H1 (cell line): ENCODE data around the gene TRABD2B. TPM values are rescaled to one million over a fixed set of nuclear protein-coding genes. Genes with fewer than 3 reads are reported as not detected.

ENCODE experiments used
- CHD7 ChIP-seq: fragments of 300-600 bp; sonication (generic); IDR thresholded peaks from 2 replicates; pipeline ENCODE4 v1.7.1; 2012; ENCODE audit warnings: low read length, moderate library complexity, mild to moderate bottlenecking, inconsistent platforms; ENCODE audit not compliant: insufficient replicate concordance
- E2F6 ChIP-seq: IDR thresholded peaks from 2 replicates; pipeline ENCODE4 v1.6.1; 2012; ENCODE audit warnings: inconsistent platforms
- EGR1 ChIP-seq: IDR thresholded peaks from 2 replicates; pipeline ENCODE4 v1.6.1; 2011; ENCODE audit warnings: low read depth, low read length, borderline replicate concordance
- EP300 ChIP-seq, 2 experiments: IDR thresholded peaks; 1 replicate in 1 of 2; 2 replicates in 1 of 2; pipeline ENCODE4 v1.6.1; 2011 to 2012; ENCODE audit warnings: low read depth in 2 of 2, low read length in 2 of 2, mild to moderate bottlenecking in 2 of 2, borderline replicate concordance in 1 of 2, inconsistent platforms in 1 of 2, moderate library complexity in 1 of 2
- JUND ChIP-seq: IDR thresholded peaks from 2 replicates; pipeline ENCODE4 v1.6.1; 2011; ENCODE audit warnings: mild to moderate bottlenecking, improper control_type of control experiment, low read length
- KDM5A ChIP-seq: fragments of 200-600 bp; IDR thresholded peaks from 2 replicates; pipeline ENCODE4 v1.7.1; 2012; ENCODE audit warnings: mild to moderate bottlenecking, low read length, inconsistent platforms, mixed read lengths
- MAFK ChIP-seq: IDR thresholded peaks from 2 replicates; pipeline ENCODE4 v1.6.1; 2012; ENCODE audit warnings: low read depth, mild to moderate bottlenecking, improper control_type of control experiment, low read length
- SUZ12 ChIP-seq: fragments of 200-600 bp; sonication (generic); IDR thresholded peaks from 2 replicates; pipeline ENCODE4 v1.6.1; 2012; ENCODE audit warnings: mild to moderate bottlenecking, inconsistent platforms, low read length, moderate library complexity, mixed read lengths
- polyA plus RNA-seq, 7 experiments: library from polyadenylated mRNA; depleted of rRNA in 3 of 7; stranded (reverse) in 5 of 7; unstranded in 2 of 7; fragments of >200 nt in 5 of 7; fragments of 200-250 nt in 2 of 7; gene quantifications; 1 replicate in 5 of 7; 2 replicates in 1 of 7; 4 replicates in 1 of 7; pipeline versions ENCODE4 v1.2.1 to v1.2.3, GENCODE V29; 2011 to 2013; ENCODE audit warnings: missing spikeins in 2 of 7, mixed read lengths in 2 of 7
- total RNA-seq: library from RNA; stranded (reverse); fragmentation: NEBNext Ultra II Directional; extraction: Animal tissue kit (Norgen Biotek cat#: 25700); gene quantifications from 2 replicates; pipeline ENCODE4 v1.2.1, GENCODE V29; 2021

The TRABD2B gene
- total and polyA plus RNA-seq, 2 of the 8 experiments (the other 6 are each of a cell fraction or from before 2014, with no cell fraction given), result 0.95 to 3.4 TPM

- TF ChIP-seq CHD7 (no peak), EGR1 (no peak), SUZ12 (no peak), EP300 (IDR thresholded peaks at IDR 0.05; ENCODE audit: borderline replicate concordance in 1 of 2, low read depth in 2 of 2, low read length in 2 of 2) (no peak), KDM5A (no peak), MAFK (no peak), E2F6 (no peak), JUND (no peak)
These were observed 239.8 kb downstream of the TRABD2B start (continued) for GRCh38 chr1:47757226-47757975.
